ENCODE data around the gene CHMP2A. TPM values are rescaled to one million over a fixed set of nuclear protein-coding genes. Genes with fewer than 3 reads are reported as not detected.

The CHMP2A gene
- total RNA-seq, 2 experiments from 2014 or later, result 77.7 to 81.9 TPM

GRCh38 chr19:58559275-58560006 lies 4.5 kb upstream of the CHMP2A start:
- ChIA-PET POLR2A (interaction anchor here (1.0 to 2.0 kb wide), 4 partner anchors 14 to 46 kb away, joined by 3 to 7 read pairs (median 4); partner anchors contain the start of genes MZF1 and ZBTB45), CTCF (interaction anchor here (1.0 to 1.5 kb wide), 5 partner anchors 10 to 46 kb away, joined by 3 to 5 read pairs (median 3); partner anchors contain the start of gene ZBTB45)

- POLR2A ChIA-PET, result interaction anchor here (1.0 to 2.0 kb wide), 4 partner anchors 14 to 45 kb away, joined by 3 to 7 read pairs (median 4); partner anchors contain the start of genes MZF1 and ZBTB45
- CTCF ChIA-PET, result interaction anchor here (1.0 to 1.5 kb wide), 5 partner anchors 9 to 45 kb away, joined by 3 to 5 read pairs (median 3); partner anchors contain the start of gene ZBTB45
These were observed 3.8 kb upstream of the CHMP2A start for GRCh38 chr19:58558623-58559274.

GRCh38 chr19:58558066-58558622 lies 3.2 kb upstream of the CHMP2A start, which contains the start of gene UBE2M:
UBE2M (minus strand) TSS chr19:58558611; CDS start chr19:58558381, 230 bp downstream.
- ChIA-PET POLR2A (interaction anchor here (1.5 kb wide), 1 partner anchor 44 kb away, joined by 3 read pairs; no protein-coding TSS in a partner anchor), CTCF (interaction anchor here (1.4 kb wide), 1 partner anchor 18 kb away, joined by 3 read pairs; no protein-coding TSS in a partner anchor)

- ChIA-PET POLR2A (interaction anchor here (0.8 kb wide), 1 partner anchor 13 kb away, joined by 3 read pairs; no protein-coding TSS in a partner anchor), CTCF (interaction anchor here (1.4 kb wide), 1 partner anchor 18 kb away, joined by 3 read pairs; no protein-coding TSS in a partner anchor)
These were observed 2.5 kb upstream of the CHMP2A start for GRCh38 chr19:58557221-58558065.

- ChIA-PET CTCF (interaction anchor here (1.4 kb wide), 1 partner anchor 19 kb away, joined by 3 read pairs; no protein-coding TSS in a partner anchor), POLR2A (interaction anchor here (0.8 kb wide), 1 partner anchor 12 kb away, joined by 3 read pairs; no protein-coding TSS in a partner anchor)
These were observed 1.8 kb upstream of the CHMP2A start for GRCh38 chr19:58556622-58557220.

- ChIA-PET POLR2A (interaction anchor here (2.4 to 3.8 kb wide), 2 partner anchors 11 to 37 kb away, joined by 12 to 40 read pairs; partner anchors contain the start of genes TRIM28 and ZBTB45), CTCF (interaction anchor here (1.6 to 3.5 kb wide), 3 partner anchors 24 to 42 kb away, joined by 3 to 31 read pairs (median 6); partner anchors contain the start of gene ZBTB45)
These were observed 1.2 kb upstream of the CHMP2A start for GRCh38 chr19:58555920-58556621.

- POLR2A ChIA-PET, result interaction anchor here (0.9 to 3.8 kb wide), 3 partner anchors 11 to 277 kb away, joined by 3 to 40 read pairs (median 12); partner anchors contain the start of genes TRIM28, ZBTB45 and ZNF8
- CTCF ChIA-PET, result interaction anchor here (0.9 to 3.5 kb wide), 4 partner anchors 12 to 41 kb away, joined by 3 to 31 read pairs (median 4); partner anchors contain the start of gene ZBTB45
These were observed 522 bp upstream of the CHMP2A start for GRCh38 chr19:58555369-58555885.

- ChIA-PET POLR2A (interaction anchor here (0.9 to 3.8 kb wide), 5 partner anchors 9 to 275 kb away, joined by 3 to 40 read pairs (median 7); partner anchors contain the start of genes TRIM28, ZBTB45 and ZNF8), CTCF (interaction anchor here (1.0 to 3.5 kb wide), 4 partner anchors 9 to 40 kb away, joined by 3 to 31 read pairs (median 10); partner anchors contain the start of genes TRIM28 and ZBTB45)
These were observed 959 bp downstream of the CHMP2A start for GRCh38 chr19:58553799-58554493.

GRCh38 chr19:58552655-58553054 lies 2.2 kb downstream of the CHMP2A start:
- CTCF ChIA-PET, result interaction anchor here (1.0 to 3.5 kb wide), 2 partner anchors 33 to 39 kb away, joined by 4 to 31 read pairs; partner anchors contain the start of gene ZBTB45
- POLR2A ChIA-PET, result interaction anchor here (3.8 kb wide), 1 partner anchor 8 kb away, joined by 40 read pairs; the partner anchor contains the start of gene TRIM28

GRCh38 chr19:58551577-58552471 lies 3.1 kb downstream of the CHMP2A start:
- POLR2A ChIA-PET, result interaction anchor here (3.8 kb wide), 1 partner anchor 7 kb away, joined by 40 read pairs; the partner anchor contains the start of gene TRIM28
- CTCF ChIA-PET, result no interaction called here

GRCh38 chr19:58551123-58551497 lies 3.8 kb downstream of the CHMP2A start:
- CTCF ChIA-PET, result no interaction called here

GRCh38 chr19:58550362-58551122 lies 4.4 kb downstream of the CHMP2A start:
- ChIA-PET POLR2A (no interaction called here), CTCF (interaction anchor here (1.3 to 2.1 kb wide), 2 partner anchors 9 to 31 kb away, joined by 3 to 4 read pairs; partner anchors contain the start of gene ZBTB45)

More at GRCh38 chr19:58551123-58551497, 3.8 kb downstream of the CHMP2A start:
- POLR2A ChIA-PET, result no interaction called here

GRCh38 chr19:58549664-58550361 lies 5.1 kb downstream of the CHMP2A start:
- ChIA-PET POLR2A (no interaction called here), CTCF (interaction anchor here (1.3 to 2.1 kb wide), 2 partner anchors 10 to 31 kb away, joined by 3 to 4 read pairs; partner anchors contain the start of gene ZBTB45)

Data from activated CD8-positive, alpha-beta memory T cell treated with anti-CD3 and anti-CD28 coated beads for 36 hours (primary cell).